Tibial nerve (tissue), 3 donors: ENCODE measurements around the gene SLAIN2.

Experiments
- POLR2A ChIP-seq, 2 donors: fragments of 450-650 bp; IDR thresholded peaks; one replicate each; pipeline ENCODE4 v1.6.1; 2017; ENCODE audit warnings: antibody characterized with exemption in 2 of 2, mild to moderate bottlenecking in 2 of 2, moderate library complexity in 2 of 2
- TF ChIP-seq, protein P1 (sequence below), 5 experiments: fragments of 200-600 bp in 3 of 5; fragments of 450-650 bp in 2 of 5; sonication (generic) in 3 of 5; IDR thresholded peaks; one replicate each; pipeline ENCODE4 v1.5.1; 2016 to 2019; ENCODE audit warnings: antibody characterized with exemption in 5 of 5, mild to moderate bottlenecking in 3 of 5, moderate library complexity in 2 of 5

DNA sequence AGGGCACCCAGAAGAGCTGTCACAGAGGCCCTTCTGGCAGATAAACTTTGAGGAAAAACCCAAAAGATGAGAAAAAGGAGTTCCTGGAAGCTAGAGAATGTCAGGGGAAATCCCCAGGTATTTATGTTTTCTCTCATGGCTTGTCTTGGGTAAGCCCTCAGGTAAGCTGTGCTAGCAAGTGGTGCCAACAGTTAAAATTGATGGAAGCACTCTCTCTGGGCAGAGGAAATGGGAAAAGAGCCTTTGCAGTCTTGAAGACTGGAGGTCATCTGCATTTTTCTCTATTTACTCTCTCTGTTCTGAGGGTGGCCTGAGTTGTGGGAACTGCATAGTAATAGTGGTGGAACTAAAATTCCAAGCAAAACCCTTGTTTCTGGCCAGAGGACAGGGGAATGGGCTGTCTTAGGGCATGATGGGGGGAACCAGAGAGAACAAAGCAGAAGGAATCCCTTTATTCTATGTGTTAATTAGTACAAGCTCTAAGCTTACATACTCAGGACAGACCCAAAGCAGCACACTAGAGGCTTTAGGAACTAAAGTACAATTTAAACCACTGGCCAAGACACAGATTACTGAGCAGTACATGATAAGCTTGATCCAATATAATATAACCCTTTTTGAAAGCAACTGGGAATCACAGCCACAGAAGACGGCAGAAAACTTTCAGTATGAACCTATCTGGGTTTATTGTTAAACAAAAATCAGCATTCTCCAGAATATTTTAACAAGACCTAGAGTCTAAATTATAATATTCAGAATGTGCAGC is 88.6 kb downstream of the SLAIN2 start:
- TF ChIP-seq, protein P1, sequence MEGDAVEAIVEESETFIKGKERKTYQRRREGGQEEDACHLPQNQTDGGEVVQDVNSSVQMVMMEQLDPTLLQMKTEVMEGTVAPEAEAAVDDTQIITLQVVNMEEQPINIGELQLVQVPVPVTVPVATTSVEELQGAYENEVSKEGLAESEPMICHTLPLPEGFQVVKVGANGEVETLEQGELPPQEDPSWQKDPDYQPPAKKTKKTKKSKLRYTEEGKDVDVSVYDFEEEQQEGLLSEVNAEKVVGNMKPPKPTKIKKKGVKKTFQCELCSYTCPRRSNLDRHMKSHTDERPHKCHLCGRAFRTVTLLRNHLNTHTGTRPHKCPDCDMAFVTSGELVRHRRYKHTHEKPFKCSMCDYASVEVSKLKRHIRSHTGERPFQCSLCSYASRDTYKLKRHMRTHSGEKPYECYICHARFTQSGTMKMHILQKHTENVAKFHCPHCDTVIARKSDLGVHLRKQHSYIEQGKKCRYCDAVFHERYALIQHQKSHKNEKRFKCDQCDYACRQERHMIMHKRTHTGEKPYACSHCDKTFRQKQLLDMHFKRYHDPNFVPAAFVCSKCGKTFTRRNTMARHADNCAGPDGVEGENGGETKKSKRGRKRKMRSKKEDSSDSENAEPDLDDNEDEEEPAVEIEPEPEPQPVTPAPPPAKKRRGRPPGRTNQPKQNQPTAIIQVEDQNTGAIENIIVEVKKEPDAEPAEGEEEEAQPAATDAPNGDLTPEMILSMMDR (IDR thresholded peaks at IDR 0.05): no peak
- TF ChIP-seq POLR2A (IDR thresholded peaks at IDR 0.05): no peak
